GM23338 (cell line): ENCODE measurements around the gene CPXM1. TPM values are rescaled to one million over a fixed set of nuclear protein-coding genes. Genes with fewer than 3 reads are reported as not detected.

Experiments
- ATAC-seq: fragments of 200-7000 bp; cut with Tn5 transposase; 3 replicates; pipeline ENCODE4 v1.9.1; 2020
- DNase-seq: peaks from one replicate; pipeline ENCODE4 v3.0.0-alpha.2; 2015; ENCODE audit warnings: low spot score
- H2AFZ ChIP-seq: fragments of 200-600 bp; sonication (generic); 2 replicates; pipeline ENCODE4 v1.8.0; 2016; ENCODE audit warnings: antibody characterized with exemption, mild to moderate bottlenecking, moderate library complexity
- H3F3A ChIP-seq: fragments of 200-600 bp; sonication (generic); replicated peaks from 2 replicates; pipeline ENCODE4 v1.8.0; 2017; ENCODE audit warnings: antibody characterized with exemption, mixed run types, low read depth
- H3K27ac ChIP-seq: fragments of 200-600 bp; sonication (generic); 2 replicates; pipeline ENCODE4 v1.6.1; 2016; ENCODE audit warnings: low read depth
- H3K27me3 ChIP-seq: fragments of 200-600 bp; sonication (generic); 2 replicates; pipeline ENCODE4 v1.8.0; 2016; ENCODE audit warnings: mild to moderate bottlenecking, mixed run types, moderate library complexity; ENCODE audit not compliant: insufficient read depth
- H3K36me3 ChIP-seq: fragments of 200-600 bp; sonication (generic); 2 replicates; pipeline ENCODE4 v1.8.0; 2016; ENCODE audit warnings: mild to moderate bottlenecking; ENCODE audit not compliant: insufficient read depth
- H3K4me1 ChIP-seq: fragments of 200-600 bp; sonication (generic); 2 replicates; pipeline ENCODE4 v1.8.0; 2016; ENCODE audit warnings: mild to moderate bottlenecking, moderate library complexity; ENCODE audit not compliant: insufficient read depth
- H3K4me2 ChIP-seq: fragments of 200-600 bp; sonication (generic); 2 replicates; pipeline ENCODE4 v1.7.1; 2017; ENCODE audit warnings: mixed run types
- H3K4me3 ChIP-seq: fragments of 200-600 bp; sonication (generic); 2 replicates; pipeline ENCODE4 v1.6.1; 2016; ENCODE audit warnings: mixed run types
- H3K79me2 ChIP-seq: fragments of 200-600 bp; sonication (generic); replicated peaks from 2 replicates; pipeline ENCODE4 v1.8.0; 2017; ENCODE audit warnings: mild to moderate bottlenecking; ENCODE audit not compliant: insufficient read depth
- H3K9me2 ChIP-seq: fragments of 200-600 bp; sonication (generic); 2 replicates; pipeline ENCODE4 v1.8.0; 2017; ENCODE audit not compliant: insufficient read depth
- H4K20me1 ChIP-seq: fragments of 200-600 bp; sonication (generic); replicated peaks from 2 replicates; pipeline ENCODE4 v1.8.0; 2017; ENCODE audit warnings: mild to moderate bottlenecking; ENCODE audit not compliant: insufficient read depth
- H3K27ac Mint-ChIP-seq: 2 replicates; pipeline ENCODE4 v1.8.0; 2020; ENCODE audit warnings: inconsistent platforms, mild to moderate bottlenecking, moderate library complexity, mixed read lengths
- H3K27me3 Mint-ChIP-seq: 3 replicates; pipeline ENCODE4 v1.8.0; 2022; ENCODE audit warnings: low read depth, mild to moderate bottlenecking, moderate library complexity, mixed read lengths, inconsistent platforms; ENCODE audit not compliant: insufficient read depth, poor library complexity
- H3K36me3 Mint-ChIP-seq: 3 replicates; pipeline ENCODE4 v1.8.0; 2021; ENCODE audit warnings: low read depth, mild to moderate bottlenecking, inconsistent platforms, moderate library complexity, mixed read lengths
- H3K4me1 Mint-ChIP-seq: 3 replicates; pipeline ENCODE4 v1.8.0; 2020; ENCODE audit warnings: mild to moderate bottlenecking, inconsistent platforms, mixed read lengths
- H3K4me3 Mint-ChIP-seq: 3 replicates; pipeline ENCODE4 v1.8.0; 2021; ENCODE audit warnings: moderate library complexity, mild to moderate bottlenecking, inconsistent platforms, mixed read lengths
- H3K9me3 Mint-ChIP-seq: 3 replicates; pipeline ENCODE4 v1.8.0; 2020; ENCODE audit warnings: moderate library complexity, mild to moderate bottlenecking, inconsistent platforms, mixed read lengths
- CTCF ChIP-seq, 2 experiments: fragments of 200-600 bp in 1 of 2; sonication (generic) in 1 of 2; conservative IDR thresholded peaks; 2 replicates each; pipeline versions ENCODE4 v1.5.1 to v1.6.1; 2016 to 2017; ENCODE audit warnings: antibody characterized with exemption in 2 of 2, low read depth in 2 of 2, mild to moderate bottlenecking in 2 of 2, moderate library complexity in 1 of 2
- ETS1 ChIP-seq: IDR thresholded peaks from 2 replicates; pipeline ENCODE4 v1.6.1; 2016; ENCODE audit warnings: antibody characterized with exemption
- EZH2phosphoT487 ChIP-seq: fragments of 200-600 bp; sonication (generic); IDR thresholded peaks from one replicate; pipeline ENCODE4 v1.8.1; 2018; ENCODE audit warnings: antibody characterized with exemption; ENCODE audit not compliant: unreplicated experiment
- JUNB ChIP-seq: IDR thresholded peaks from one replicate; pipeline ENCODE4 v1.6.1; 2016; ENCODE audit warnings: antibody characterized with exemption; ENCODE audit not compliant: unreplicated experiment
- NANOG ChIP-seq: IDR thresholded peaks from 2 replicates; pipeline ENCODE4 v1.6.1; 2016; ENCODE audit warnings: antibody characterized with exemption, borderline replicate concordance
- POLR2AphosphoS5 ChIP-seq: IDR thresholded peaks from 2 replicates; pipeline ENCODE4 v1.6.1; 2016; ENCODE audit warnings: antibody characterized with exemption, low read depth
- REST ChIP-seq: IDR thresholded peaks from one replicate; pipeline ENCODE4 v1.6.1; 2018; ENCODE audit warnings: antibody characterized with exemption; ENCODE audit not compliant: unreplicated experiment
- ZNF114 ChIP-seq: fragments of 250-450 bp; sonication (Bioruptor Pico); IDR thresholded peaks from 2 replicates; pipeline ENCODE4 v1.5.0; 2020; ENCODE audit warnings: mild to moderate bottlenecking, moderate library complexity
- ZNF331 ChIP-seq: fragments of 250-450 bp; sonication (Bioruptor Pico); IDR thresholded peaks from 2 replicates; pipeline ENCODE4 v1.5.0; 2020; ENCODE audit warnings: low read depth, mild to moderate bottlenecking, moderate library complexity
- ZNF462 ChIP-seq: fragments of 250-450 bp; sonication (Bioruptor Pico); IDR thresholded peaks from 2 replicates; pipeline ENCODE4 v1.5.0; 2020; ENCODE audit warnings: mild to moderate bottlenecking, moderate library complexity
- polyA plus RNA-seq: library from polyadenylated mRNA; unstranded; fragments of >200 nt; fragmentation: Nextera tagmentation; extraction: Ambion mirVana; gene quantifications from 2 replicates; pipeline ENCODE4 v1.2.1, GENCODE V29; 2016
- total RNA-seq: library from RNA; depleted of rRNA; stranded (reverse); fragments of >200 nt; shearing (Covaris generic); gene quantifications from 2 replicates; pipeline ENCODE4 v1.2.3, GENCODE V29; 2014

CPXM1 gene
- total and polyA plus RNA-seq, 2 experiments from 2014 or later: 17.0 to 29.3 TPM

- Histone ChIP-seq H3K4me3 (no peak overlapping the region), H3K79me2 (no peaks in the 10 kb centered on the region), H3K9me2 (no peaks in the 10 kb centered on the region), H3K36me3 (no peaks in the 10 kb centered on the region), H2AFZ (no peak overlapping the region), H3K4me1 (no peaks in the 10 kb centered on the region), H3K4me2 (no peak overlapping the region), H3F3A (no peaks in the 10 kb centered on the region), H4K20me1 (no peaks in the 10 kb centered on the region), H3K27ac (no peak overlapping the region), H3K27me3 (no peaks in the 10 kb centered on the region)
- Mint-ChIP-seq H3K27me3 (peaks cover 12% of the 10 kb centered on the region), H3K9me3 (no peaks in the 10 kb centered on the region; the same call in 1 of the 3 replicates), H3K36me3 (no peaks in the 10 kb centered on the region), H3K4me1 (no peaks in the 10 kb centered on the region), H3K4me3 (no peak overlapping the region), H3K27ac (no peak overlapping the region)
- TF ChIP-seq REST (no peak), JUNB (no peak), ETS1 (no peak), ZNF331 (CRISPR knock-in tag) (no peak), CTCF (conservative IDR thresholded peaks at IDR 0.05; ENCODE audit: low read depth in 2 of 2) (no peak), ZNF114 (no peak), EZH2phosphoT487 (no peak), POLR2AphosphoS5 (no peak), NANOG (no peak), ZNF462 (CRISPR knock-in tag) (no peak)
- ATAC-seq (no peak), DNase-seq (no peak)
Observed at GRCh38 chr20:2783908-2784566, 16.4 kb downstream of the CPXM1 start.
